Pancreas (tissue), 10 donors: ENCODE data around the gene PARD3. TPM values are rescaled to one million over a fixed set of nuclear protein-coding genes. Genes with fewer than 3 reads are reported as not detected.

Source experiments
- ATAC-seq, 4 donors: fragments of 200-7000 bp; cut with Tn5 transposase; one replicate each; pipeline versions ENCODE4 v1.8.0 to v1.9.1; 2020; ENCODE audit warnings: mild to moderate bottlenecking in 4 of 4, moderate library complexity in 4 of 4
- DNase-seq, 6 donors: peaks; one replicate each; pipeline ENCODE4 v3.0.0-alpha.2; 2020
- FAIRE-seq: peaks from 2 replicates; lab custom pipeline; 2012; peaks lifted over from hg19 to GRCh38; lab: Jason Lieb, UNC
- H3K27ac ChIP-seq, 4 donors: fragments of 200-600 bp; sonication (generic); 1 replicate in 3 of 4; 2 replicates in 1 of 4; pipeline versions ENCODE4 v1.5.0 to v1.8.0; 2020
- H3K27me3 ChIP-seq, 4 donors: fragments of 200-600 bp; one replicate each; pipeline ENCODE4 v1.8.0; 2021
- H3K36me3 ChIP-seq, 3 donors: fragments of 200-600 bp; sonication (generic) in 1 of 3; one replicate each; pipeline versions ENCODE4 v1.5.0 to v1.8.0; 2020 to 2021
- H3K4me1 ChIP-seq, 3 donors: fragments of 200-600 bp; one replicate each; pipeline ENCODE4 v1.8.0; 2021
- H3K4me3 ChIP-seq, 4 donors: fragments of 200-600 bp; sonication (generic) in 2 of 4; one replicate each; pipeline versions ENCODE4 v1.5.0 to v1.8.0; 2020 to 2021
- H3K9me3 ChIP-seq, 4 donors: fragments of 200-600 bp; one replicate each; pipeline ENCODE4 v1.8.0; 2021
- CTCF ChIP-seq, 4 donors: fragments of 200-600 bp; sonication (generic) in 3 of 4; IDR thresholded peaks; one replicate each; pipeline versions ENCODE4 v1.5.0 to v1.8.0; 2021; ENCODE audit warnings: antibody characterized with exemption in 4 of 4
- WGBS, 2 donors: extraction: QIAGEN DNeasy Blood & Tissue Kit; methylation state at CpG; one replicate each; pipeline ENCODE4 v1.1.7; 2013; 5-methylcytosine and 5-hydroxymethylcytosine counted together
- intact Hi-C, 3 donors: fragments of 100-400 bp; cut with DNase I; formaldehyde crosslinking; loops; one replicate each; pipeline versions ENCODE4 v1.11.1 to v1.14.2; 2022
- polyA plus RNA-seq, 2 donors: library from polyadenylated mRNA; stranded (reverse); fragments of 200-250 nt; gene quantifications; one replicate each; pipeline ENCODE4 v1.2.3, GENCODE V29; 2013
- total RNA-seq, 6 donors: library from RNA; stranded (reverse); fragmentation: NEBNext Ultra II Directional in 4 of 6; extraction: Animal tissue kit (Norgen Biotek cat#: 25700) in 4 of 6; gene quantifications; one replicate each; pipeline versions ENCODE4 v1.2.1 to v1.2.4, GENCODE V29; 2021 to 2023
- donor health status: healthy with polysubstance abuse.
- donor health status: DM: no; HTN: no; CAD: no; lungs with moderate emphysema.
- donor health status: DM: no; HTN: no; CAD: no.
- donor health status: control.
- donor health status: control.
- donor health status: Bipolar disorder and iron deficiency.
- donor health status: DM: yes; HTN: yes; CAD: no.
- donor health status: DM: no; HTN: no; CAD: no.
- donor health status: DM: no; HTN: no; CAD: no.
- donor health status: DM: yes; HTN: yes; CAD: no.

The PARD3 gene
- total and polyA plus RNA-seq, 8 donors: 12.8 to 32.3 (median 23.4) TPM

- Histone ChIP-seq H3K4me3 (no peak overlapping the region), H3K27me3 (no peaks in the 10 kb centered on the region), H3K36me3 (no peaks in the 10 kb centered on the region), H3K27ac (peak overlapping the region in 2 of 4 donors; percentile 11 to 49), H3K9me3 (no peaks in the 10 kb centered on the region), H3K4me1 (peaks cover 7 to 21% (median 13%) of the 10 kb centered on the region in 3 donors)
- no peak for DNase-seq
- no peak for TF ChIP-seq CTCF (IDR thresholded peaks at IDR 0.05)
- intact Hi-C loops: no loop called here
- 18 to 26% methylated on average over 4 of the region's 4 CpGs for whole genome bisulfite sequencing, 2 donors
- no peak for FAIRE-seq
- ATAC-seq: peak in 3 of 4 donors; percentile 12 to 35 (median 16)
Observed at GRCh38 chr10:34320265-34320664, 494.8 kb downstream of the PARD3 start.

- Histone ChIP-seq H3K4me1 (peaks cover 7 to 21% (median 13%) of the 10 kb centered on the region in 3 donors), H3K27me3 (no peaks in the 10 kb centered on the region), H3K4me3 (no peak overlapping the region), H3K9me3 (no peaks in the 10 kb centered on the region), H3K27ac (peak overlapping the region in 2 of 4 donors; percentile 11 to 49), H3K36me3 (no peaks in the 10 kb centered on the region)
- FAIRE-seq (peak; percentile 61), ATAC-seq (peak; percentile 95 to 98 (median 96)), DNase-seq (peak in 3 of 6 donors; percentile 55 to 79 (median 57))
- intact Hi-C loops: no loop called here
- WGBS, 2 donors: 43 to 47% methylated on average over 6 of the region's 6 CpGs
- no peak for TF ChIP-seq CTCF (IDR thresholded peaks at IDR 0.05)
Observed at GRCh38 chr10:34319197-34319846, 495.8 kb downstream of the PARD3 start.

GRCh38 chr10:34316154-34316553, 498.9 kb downstream of the PARD3 start:
- Histone ChIP-seq H3K27ac (no peak overlapping the region), H3K4me3 (no peak overlapping the region), H3K9me3 (no peaks in the 10 kb centered on the region), H3K27me3 (no peaks in the 10 kb centered on the region), H3K36me3 (no peaks in the 10 kb centered on the region), H3K4me1 (peaks cover 7 to 18% (median 13%) of the 10 kb centered on the region in 3 donors)
- WGBS, 2 donors: 77 to 83% methylated on average over 2 of the region's 2 CpGs
- no peak for TF ChIP-seq CTCF (IDR thresholded peaks at IDR 0.05)
- intact Hi-C loops: no loop called here
- DNase-seq (no peak), ATAC-seq (no peak), FAIRE-seq (no peak)

GRCh38 chr10:34314457-34314856, 500.6 kb downstream of the PARD3 start:
- peaks cover 0 to 6% (median 3%) of the 10 kb centered on the region in 3 donors for H3K4me1 ChIP-seq
- DNase-seq (no peak), ATAC-seq (no peak), FAIRE-seq (no peak)
- H3K27me3 ChIP-seq: no peaks in the 10 kb centered on the region
- no peak overlapping the region for H3K27ac ChIP-seq
- H3K9me3 ChIP-seq: no peaks in the 10 kb centered on the region
- no peak for TF ChIP-seq CTCF (IDR thresholded peaks at IDR 0.05)
- H3K4me3 ChIP-seq: no peak overlapping the region
- intact Hi-C loops: no loop called here
- H3K36me3 ChIP-seq: no peaks in the 10 kb centered on the region
- 97 to 98% methylated on average over 5 of the region's 5 CpGs for WGBS, 2 donors

- DNase-seq (no peak), FAIRE-seq (no peak), ATAC-seq (no peak)
- Histone ChIP-seq H3K4me3 (no peak overlapping the region), H3K4me1 (peaks cover 0 to 3% (median 0%) of the 10 kb centered on the region in 3 donors), H3K27ac (no peak overlapping the region), H3K27me3 (no peaks in the 10 kb centered on the region), H3K9me3 (no peaks in the 10 kb centered on the region), H3K36me3 (no peaks in the 10 kb centered on the region)
- WGBS, 2 donors: 77 to 94% methylated on average over 3 of the region's 3 CpGs
- TF ChIP-seq CTCF (IDR thresholded peaks at IDR 0.05): no peak
- intact Hi-C loops: no loop called here
Observed at GRCh38 chr10:34313888-34314287, 501.2 kb downstream of the PARD3 start.
